Panc1 (cell line): ENCODE data around the gene CLEC18B. TPM values are rescaled to one million over a fixed set of nuclear protein-coding genes. Genes with fewer than 3 reads are reported as not detected.

ENCODE experiments used
- ATAC-seq: fragments of 200-7000 bp; cut with Tn5 transposase; 2 replicates; pipeline ENCODE4 v1.9.1; 2020; ENCODE audit warnings: mild to moderate bottlenecking, moderate library complexity
- BruUV-seq: library from RNA; stranded (reverse); fragments of 400-500 nt; replicated peaks from 2 replicates; lab custom pipeline; 2021; lab: Mats Ljungman, UMichigan
- CTCF ChIA-PET: fragments of 300-600 bp; sonication (Branson Sonifier 250); formaldehyde crosslinking; loops from one replicate; lab custom pipeline; 2022; ENCODE audit warnings: antibody characterized with exemption; lab: Charles Lee
- POLR2A ChIA-PET: fragments of 300-600 bp; sonication (Branson Sonifier 250); formaldehyde crosslinking; loops from one replicate; lab custom pipeline; 2022; ENCODE audit warnings: antibody characterized with exemption; lab: Charles Lee
- DNase-seq: peaks from one replicate; pipeline ENCODE4 v3.0.0-alpha.2; 2010; ENCODE audit warnings: low read depth, low spot score
- H3K27ac ChIP-seq: 2 replicates; pipeline ENCODE4 v1.5.1; 2011; ENCODE audit warnings: mild to moderate bottlenecking, low read length, inconsistent platforms
- H3K27me3 ChIP-seq: fragments of 200-500 bp; sonication (Bioruptor generic); 2 replicates; pipeline ENCODE4 v1.6.0; 2014; ENCODE audit warnings: low read length, inconsistent platforms; ENCODE audit not compliant: control insufficient read depth, insufficient read depth
- H3K36me3 ChIP-seq: fragments of 200-500 bp; sonication (Bioruptor generic); 2 replicates; pipeline ENCODE4 v1.5.1; 2014; ENCODE audit warnings: inconsistent platforms, mild to moderate bottlenecking, low read length, moderate library complexity; ENCODE audit not compliant: control insufficient read depth, insufficient read depth
- H3K4me1 ChIP-seq: 2 replicates; pipeline ENCODE4 v1.5.1; 2011; ENCODE audit warnings: inconsistent platforms, mild to moderate bottlenecking, low read length, moderate library complexity; ENCODE audit not compliant: control insufficient read depth, insufficient read depth
- H3K4me3 ChIP-seq, 2 experiments: 2 replicates each; pipeline ENCODE4 v1.5.1; 2011 to 2012; ENCODE audit warnings: low read depth in 2 of 2, low read length in 2 of 2, mild to moderate bottlenecking in 2 of 2, inconsistent platforms in 1 of 2, moderate library complexity in 1 of 2
- H3K9me3 ChIP-seq: fragments of 200-500 bp; sonication (Bioruptor generic); 2 replicates; pipeline ENCODE4 v1.5.1; 2014; ENCODE audit warnings: low read depth, mild to moderate bottlenecking, inconsistent platforms, low read length, moderate library complexity; ENCODE audit not compliant: control insufficient read depth, insufficient read depth
- CTCF ChIP-seq: fragments of 450-650 bp; IDR thresholded peaks from 2 replicates; pipeline ENCODE4 v1.5.1; 2017; ENCODE audit warnings: mild to moderate bottlenecking
- POLR2AphosphoS5 ChIP-seq: IDR thresholded peaks from 2 replicates; pipeline ENCODE4 v1.6.1; 2012; ENCODE audit warnings: mild to moderate bottlenecking, low read depth, low read length, moderate library complexity
- REST ChIP-seq, 2 experiments: IDR thresholded peaks; 2 replicates each; pipeline ENCODE4 v1.6.1; 2011 to 2012; ENCODE audit warnings: low read depth in 2 of 2, control low read depth in 1 of 2, low read length in 1 of 2, mild to moderate bottlenecking in 1 of 2, moderate library complexity in 1 of 2; ENCODE audit not compliant: insufficient read depth in 1 of 2
- SIN3A ChIP-seq: IDR thresholded peaks from 2 replicates; pipeline ENCODE4 v1.6.1; 2012; ENCODE audit warnings: low read depth, mild to moderate bottlenecking, low read length, moderate library complexity, borderline replicate concordance; ENCODE audit not compliant: insufficient read depth
- TCF7L2 ChIP-seq: IDR thresholded peaks from 2 replicates; pipeline ENCODE4 v1.6.1; 2011; ENCODE audit warnings: mild to moderate bottlenecking, low read depth, low read length, inconsistent platforms
- in situ Hi-C: cut with HindIII; loops from 2 replicates; pipeline ENCODE4 v1.10.0; 2016; ENCODE audit warnings: low sequenced_read_pairs, low pct_unique_long_range_greater_than_20kb
- intact Hi-C: fragments of 100-400 bp; cut with micrococcal nuclease; formaldehyde crosslinking; loops from one replicate; pipeline ENCODE4 v1.10.0; 2022; ENCODE audit not compliant: unreplicated experiment
- total RNA-seq: library from RNA; stranded (reverse); gene quantifications from one replicate; pipeline ENCODE4 v1.2.1, GENCODE V29; 2021; ENCODE audit not compliant: unreplicated experiment

Gene CLEC18B
- total RNA-seq, 1 experiment from 2014 or later: not detected

GRCh38 chr16:74456290-74456625, 35.0 kb upstream of the CLEC18B start:
- intact Hi-C loops (no loop called here), in situ Hi-C loops (no loop called here)
- H3K27me3 ChIP-seq: no peaks in the 10 kb centered on the region

GRCh38 chr16:74455619-74456289, 34.5 kb upstream of the CLEC18B start:
- H3K27me3 ChIP-seq: no peaks in the 10 kb centered on the region
- in situ Hi-C loops: no loop called here
- no peaks in the 10 kb centered on the region for H3K4me1 ChIP-seq
- ChIA-PET POLR2A (no interaction called here), CTCF (no interaction called here)
- ATAC-seq (no peak), DNase-seq (no peak)
- TF ChIP-seq TCF7L2: no peak
- no peak for TF ChIP-seq SIN3A
- no peak for TF ChIP-seq CTCF
- no peak for TF ChIP-seq REST (IDR thresholded peaks at IDR 0.05; ENCODE audit: insufficient read depth in 1 of 2, low read depth in 2 of 2, low read length in 1 of 2)
- no peak for TF ChIP-seq POLR2AphosphoS5
- peaks cover 3% of the 10 kb centered on the region for H3K36me3 ChIP-seq
- no peak overlapping the region for H3K27ac ChIP-seq
- intact Hi-C loops: no loop called here
- H3K4me3 ChIP-seq: no peak overlapping the region
- H3K9me3 ChIP-seq: no peaks in the 10 kb centered on the region
- no TSS peak for BruUV-seq

More at GRCh38 chr16:74456290-74456625, 35.0 kb upstream of the CLEC18B start:
- TF ChIP-seq TCF7L2 (no peak), SIN3A (no peak), CTCF (no peak), POLR2AphosphoS5 (no peak), REST (IDR thresholded peaks at IDR 0.05; ENCODE audit: insufficient read depth in 1 of 2, low read depth in 2 of 2, low read length in 1 of 2) (no peak)
- Histone ChIP-seq H3K36me3 (peaks cover 3% of the 10 kb centered on the region), H3K4me1 (no peaks in the 10 kb centered on the region), H3K4me3 (no peak overlapping the region), H3K27ac (no peak overlapping the region), H3K9me3 (no peaks in the 10 kb centered on the region)
- BruUV-seq: no TSS peak
- DNase-seq (no peak), ATAC-seq (no peak)
- POLR2A ChIA-PET: no interaction called here
- CTCF ChIA-PET: no interaction called here
